CD4-positive, alpha-beta T cell (primary cell): ENCODE measurements around the gene CASQ2. TPM values are rescaled to one million over a fixed set of nuclear protein-coding genes. Genes with fewer than 3 reads are reported as not detected.

ENCODE experiments used
- ATAC-seq: fragments of 200-7000 bp; cut with Tn5 transposase; one replicate; pipeline ENCODE4 v1.10.0; 2022; ENCODE audit warnings: mild to moderate bottlenecking; ENCODE audit not compliant: poor library complexity
- CTCF ChIA-PET: fragments of 350-600 bp; sonication (Branson Sonifier 250); formaldehyde crosslinking; loops from one replicate; lab custom pipeline; 2021; ENCODE audit warnings: antibody characterized with exemption, inconsistent platforms; lab: Charles Lee
- POLR2A ChIA-PET: fragments of 350-600 bp; sonication (Branson Sonifier 250); formaldehyde crosslinking; loops from one replicate; lab custom pipeline; 2021; ENCODE audit warnings: antibody characterized with exemption, inconsistent platforms; lab: Charles Lee
- DNase-seq, 14 experiments: peaks; one replicate each; pipeline ENCODE4 v3.0.0-alpha.2; 2013 to 2020; ENCODE audit warnings: mixed read lengths in 2 of 14
- H3K27ac ChIP-seq, 2 donors: one replicate each; pipeline versions ENCODE4 v1.5.1 to v1.7.0; 2013; ENCODE audit warnings: low read length in 2 of 2, low read depth in 1 of 2, mild to moderate bottlenecking in 1 of 2
- H3K27me3 ChIP-seq, 2 experiments: 1 replicate in 1 of 2; 2 replicates in 1 of 2; pipeline versions ENCODE4 v1.6.1 to v1.7.0; 2013; ENCODE audit warnings: low read length in 2 of 2, control low read depth in 1 of 2, mild to moderate bottlenecking in 1 of 2, moderate library complexity in 1 of 2; ENCODE audit not compliant: insufficient read depth in 2 of 2, control insufficient read depth in 1 of 2
- H3K36me3 ChIP-seq: one replicate; pipeline ENCODE4 v1.6.1; 2013; ENCODE audit warnings: low read length, control low read depth; ENCODE audit not compliant: insufficient read depth
- H3K4me1 ChIP-seq: one replicate; pipeline ENCODE4 v1.6.1; 2013; ENCODE audit warnings: low read length, control low read depth; ENCODE audit not compliant: insufficient read depth
- H3K4me3 ChIP-seq: one replicate; pipeline ENCODE4 v1.5.1; 2013; ENCODE audit warnings: mild to moderate bottlenecking, low read length, moderate library complexity
- H3K9me3 ChIP-seq, 2 experiments: 1 replicate in 1 of 2; 2 replicates in 1 of 2; pipeline versions ENCODE4 v1.6.1 to v1.7.0; 2013; ENCODE audit warnings: low read length in 2 of 2, mild to moderate bottlenecking in 2 of 2, control low read depth in 1 of 2, moderate library complexity in 1 of 2; ENCODE audit not compliant: control insufficient read depth in 1 of 2, insufficient read depth in 1 of 2
- H3K27ac Mint-ChIP-seq: one replicate; pipeline ENCODE4 v1.8.0; 2020; ENCODE audit warnings: mixed read lengths
- H3K27me3 Mint-ChIP-seq: one replicate; pipeline ENCODE4 v1.8.0; 2021; ENCODE audit warnings: mixed read lengths
- H3K36me3 Mint-ChIP-seq: one replicate; pipeline ENCODE4 v1.8.0; 2021; ENCODE audit warnings: low read depth, mixed read lengths
- H3K4me1 Mint-ChIP-seq: one replicate; pipeline ENCODE4 v1.8.0; 2021; ENCODE audit warnings: low read depth, mixed read lengths
- H3K4me3 Mint-ChIP-seq: one replicate; pipeline ENCODE4 v1.8.0; 2020; ENCODE audit warnings: mild to moderate bottlenecking, mixed read lengths
- H3K9me3 Mint-ChIP-seq: one replicate; pipeline ENCODE4 v1.8.0; 2020; ENCODE audit warnings: mixed read lengths
- CTCF ChIP-seq: fragments of 200-600 bp; IDR thresholded peaks from one replicate; pipeline ENCODE4 v1.8.0; 2022; ENCODE audit warnings: antibody characterized with exemption, mild to moderate bottlenecking
- intact Hi-C, 2 experiments: fragments of 100-400 bp; cut with DNase I in 1 of 2; cut with micrococcal nuclease in 1 of 2; formaldehyde crosslinking; loops; one replicate each; pipeline versions ENCODE4 v1.15.1 to v1.9.0; 2023 to 2025; cut with DNase I, micrococcal nuclease
- total RNA-seq, 174 experiments: library from RNA in 2 of 174; stranded (reverse) in 2 of 174; gene quantifications; one replicate each; pipeline ENCODE4 v1.2.3 and lab custom pipeline; 2021 to 2026

CASQ2 gene
- total RNA-seq, 2 experiments from 2014 or later = not detected

GRCh38 chr1:115694805-115695204 lies 73.7 kb downstream of the CASQ2 start:
- Histone ChIP-seq H3K4me3 (no peak overlapping the region), H3K36me3 (no peaks in the 10 kb centered on the region), H3K27me3 (peaks cover 0 to 5% of the 10 kb centered on the region in 2 experiments), H3K4me1 (no peaks in the 10 kb centered on the region), H3K9me3 (no peaks in the 10 kb centered on the region), H3K27ac (no peak overlapping the region)
- H3K9me3 Mint-ChIP-seq = no peaks in the 10 kb centered on the region
- TF ChIP-seq CTCF = no peak
- CTCF ChIA-PET = no interaction called here
- no peaks in the 10 kb centered on the region for H3K4me1 Mint-ChIP-seq
- H3K4me3 Mint-ChIP-seq = no peak overlapping the region
- DNase-seq = no peak
- H3K27ac Mint-ChIP-seq = no peak overlapping the region
- intact Hi-C loops = no loop called here
- no peaks in the 10 kb centered on the region for H3K27me3 Mint-ChIP-seq
- POLR2A ChIA-PET = no interaction called here
- ATAC-seq = no peak
- H3K36me3 Mint-ChIP-seq = peaks cover 4% of the 10 kb centered on the region

- ATAC-seq = no peak
- Mint-ChIP-seq H3K4me1 (no peaks in the 10 kb centered on the region), H3K36me3 (peaks cover 4% of the 10 kb centered on the region), H3K27ac (no peak overlapping the region), H3K27me3 (no peaks in the 10 kb centered on the region), H3K9me3 (no peaks in the 10 kb centered on the region), H3K4me3 (no peak overlapping the region)
- ChIA-PET CTCF (no interaction called here), POLR2A (no interaction called here)
- intact Hi-C loops = no loop called here
- no peaks in the 10 kb centered on the region for H3K27me3 ChIP-seq
- no peak overlapping the region for H3K4me3 ChIP-seq
- no peaks in the 10 kb centered on the region for H3K4me1 ChIP-seq
- no peak for TF ChIP-seq CTCF
- H3K9me3 ChIP-seq = no peaks in the 10 kb centered on the region
- DNase-seq = no peak
- H3K27ac ChIP-seq = no peak overlapping the region
- no peaks in the 10 kb centered on the region for H3K36me3 ChIP-seq
Measured at GRCh38 chr1:115692224-115692623, 76.3 kb downstream of the CASQ2 start.

GRCh38 chr1:115690972-115691371 lies 77.5 kb downstream of the CASQ2 start:
- POLR2A ChIA-PET = no interaction called here

More at GRCh38 chr1:115690972-115691371, 77.5 kb downstream of the CASQ2 start:
- Histone ChIP-seq H3K9me3 (no peaks in the 10 kb centered on the region), H3K4me3 (no peak overlapping the region), H3K4me1 (no peaks in the 10 kb centered on the region), H3K36me3 (no peaks in the 10 kb centered on the region), H3K27me3 (no peaks in the 10 kb centered on the region), H3K27ac (no peak overlapping the region)
- no peaks in the 10 kb centered on the region for H3K9me3 Mint-ChIP-seq
- H3K27me3 Mint-ChIP-seq = no peaks in the 10 kb centered on the region
- H3K4me3 Mint-ChIP-seq = no peak overlapping the region
- ATAC-seq = no peak
- no peak for TF ChIP-seq CTCF
- intact Hi-C loops = no loop called here
- DNase-seq = no peak
- H3K4me1 Mint-ChIP-seq = no peaks in the 10 kb centered on the region
- CTCF ChIA-PET = no interaction called here
- peaks cover 4% of the 10 kb centered on the region for H3K36me3 Mint-ChIP-seq
- H3K27ac Mint-ChIP-seq = no peak overlapping the region
